SK-N-MC (cell line): ENCODE measurements around the gene REEP6.

Source experiments
- EZH2 ChIP-seq: fragments of 200-600 bp; sonication (generic); IDR thresholded peaks from one replicate; pipeline ENCODE4 v1.6.1; 2017; ENCODE audit warnings: antibody characterized with exemption
- FOXP2 ChIP-seq: optimal IDR thresholded peaks from 2 replicates; pipeline ENCODE3; 2011; ENCODE audit warnings: mild to moderate bottlenecking, moderate library complexity; ENCODE audit not compliant: insufficient read depth; ENCODE audit errors: extremely low read length, control extremely low read depth
- POLR2AphosphoS5 ChIP-seq: IDR thresholded peaks from 2 replicates; pipeline ENCODE4 v1.6.1; 2012; ENCODE audit warnings: mild to moderate bottlenecking, low read depth, low read length, borderline replicate concordance

DNA sequence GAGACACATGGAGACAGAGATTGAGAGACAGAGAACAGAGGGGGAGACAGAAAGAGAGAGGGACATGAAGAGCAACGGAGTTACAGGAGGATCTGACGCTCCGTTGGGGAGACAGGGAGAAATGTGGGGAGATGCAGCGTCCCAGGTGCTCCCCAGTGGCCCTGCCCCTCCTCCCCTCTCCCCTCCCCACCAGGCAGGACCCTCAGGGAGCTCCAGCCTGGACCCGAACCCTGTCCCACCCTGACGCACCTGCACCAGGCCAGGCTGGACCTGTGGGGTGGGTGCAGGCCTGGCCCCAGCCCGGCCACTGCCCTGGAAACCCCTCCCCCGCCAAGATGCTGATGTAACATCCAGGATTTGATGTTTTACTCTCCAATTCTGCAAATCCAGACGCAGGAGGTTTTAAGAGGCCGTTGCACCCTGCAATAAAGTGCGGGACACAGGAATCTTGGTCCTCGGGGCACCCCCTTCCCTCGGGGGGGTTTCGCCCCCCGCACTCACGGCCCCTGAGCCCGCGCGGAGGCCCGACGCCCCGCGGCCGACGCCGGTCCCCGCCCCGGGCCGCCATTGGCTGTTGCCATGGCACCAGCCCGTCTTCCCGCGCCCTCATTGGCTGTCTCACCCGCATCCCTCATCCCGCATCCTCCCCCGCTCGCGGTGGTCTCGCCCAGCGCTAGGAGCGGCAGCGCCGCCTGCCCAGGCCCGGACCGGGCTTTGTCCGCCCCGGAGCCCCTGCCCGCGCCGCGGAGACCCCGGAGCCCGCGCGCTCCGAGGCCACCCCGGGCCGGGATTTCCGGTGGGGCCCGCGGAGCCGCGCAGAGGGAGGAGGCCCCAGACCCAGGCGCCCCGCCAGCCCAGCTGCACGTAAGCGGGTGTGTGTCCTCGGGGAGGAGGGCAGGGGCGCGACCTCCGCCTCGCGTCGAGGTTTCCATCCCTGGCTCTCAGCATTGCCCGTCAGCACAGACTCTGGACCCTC is 41.2 kb upstream of the REEP6 start, which contains the start of gene APC2:
- TF ChIP-seq POLR2AphosphoS5: no peak
- no peak for TF ChIP-seq EZH2
- TF ChIP-seq FOXP2: no peak
